GM18907 (cell line): ENCODE measurements around the gene LMO2.

Source experiments
- ATAC-seq: cut with Tn5 transposase; IDR thresholded peaks from one replicate; pipeline ENCODE4 v1.9.1; 2021; ENCODE audit warnings: mild to moderate bottlenecking, moderate library complexity; ENCODE audit not compliant: unreplicated experiment

LMO2 gene

DNA sequence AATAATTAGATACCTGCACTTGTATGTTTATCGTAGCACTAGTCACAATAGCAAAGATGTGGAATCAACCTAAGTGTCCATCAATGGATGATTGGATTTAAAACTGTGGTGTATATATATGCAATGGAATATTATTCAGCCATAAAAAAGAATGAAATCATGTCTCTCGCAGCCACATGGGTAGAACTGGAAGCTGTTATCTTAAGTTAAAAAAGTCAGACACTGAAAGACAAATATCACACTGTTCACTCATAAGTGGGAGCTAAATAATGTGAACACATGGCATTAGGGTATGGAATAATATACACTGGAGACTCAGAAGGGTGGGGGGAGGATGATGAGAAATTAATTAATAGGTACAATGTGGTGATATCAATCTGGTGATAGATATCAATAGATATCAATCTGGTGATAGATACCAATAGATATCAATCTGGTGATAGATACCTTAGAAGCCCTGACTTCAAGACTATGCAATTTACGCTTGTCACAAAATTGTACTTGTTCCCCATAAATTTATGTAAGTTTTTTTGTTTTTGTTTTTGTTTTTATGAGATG is 2.0 kb downstream of the LMO2 start:
- ATAC-seq, result no peak

DNA sequence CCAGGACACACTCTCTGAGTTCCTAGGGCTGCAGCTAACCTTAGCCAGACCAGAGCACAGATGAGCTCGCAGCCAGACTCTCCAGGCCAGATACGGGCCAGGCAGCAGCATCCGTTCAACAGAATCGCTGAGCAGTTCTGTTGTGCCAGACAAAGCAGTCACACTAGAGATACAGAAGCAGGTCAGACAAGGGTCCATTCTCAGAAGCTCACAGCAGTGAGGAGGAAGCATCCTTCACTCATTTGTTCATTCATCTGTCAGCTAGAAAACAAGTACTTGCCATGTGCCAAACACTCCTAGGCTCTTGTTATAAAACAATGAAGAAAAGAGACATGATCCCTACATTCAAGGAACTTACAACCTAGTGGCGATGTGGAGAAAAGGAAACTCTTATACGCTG is 2.6 kb downstream of the LMO2 start:
- ATAC-seq, result no peak

DNA sequence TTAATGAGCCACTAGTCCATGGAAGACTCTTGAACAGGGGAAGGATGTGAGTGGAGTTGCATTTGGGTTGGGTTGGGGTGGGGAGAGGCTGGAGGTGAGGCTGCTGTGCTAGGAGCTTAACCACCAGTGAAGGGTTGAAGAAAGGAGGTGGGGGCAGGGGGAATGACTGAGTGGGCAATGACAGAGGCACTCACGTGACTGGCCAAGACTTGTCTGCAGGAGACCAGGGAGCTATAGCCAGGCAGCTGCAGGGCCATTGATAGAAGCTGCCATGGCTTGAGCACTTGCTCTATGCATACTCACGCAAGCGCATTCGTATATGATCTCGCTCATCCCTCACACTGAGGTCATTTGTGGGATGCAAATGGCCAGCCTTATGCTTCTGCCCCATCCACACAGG is 4.0 kb downstream of the LMO2 start:
- no peak for ATAC-seq

DNA sequence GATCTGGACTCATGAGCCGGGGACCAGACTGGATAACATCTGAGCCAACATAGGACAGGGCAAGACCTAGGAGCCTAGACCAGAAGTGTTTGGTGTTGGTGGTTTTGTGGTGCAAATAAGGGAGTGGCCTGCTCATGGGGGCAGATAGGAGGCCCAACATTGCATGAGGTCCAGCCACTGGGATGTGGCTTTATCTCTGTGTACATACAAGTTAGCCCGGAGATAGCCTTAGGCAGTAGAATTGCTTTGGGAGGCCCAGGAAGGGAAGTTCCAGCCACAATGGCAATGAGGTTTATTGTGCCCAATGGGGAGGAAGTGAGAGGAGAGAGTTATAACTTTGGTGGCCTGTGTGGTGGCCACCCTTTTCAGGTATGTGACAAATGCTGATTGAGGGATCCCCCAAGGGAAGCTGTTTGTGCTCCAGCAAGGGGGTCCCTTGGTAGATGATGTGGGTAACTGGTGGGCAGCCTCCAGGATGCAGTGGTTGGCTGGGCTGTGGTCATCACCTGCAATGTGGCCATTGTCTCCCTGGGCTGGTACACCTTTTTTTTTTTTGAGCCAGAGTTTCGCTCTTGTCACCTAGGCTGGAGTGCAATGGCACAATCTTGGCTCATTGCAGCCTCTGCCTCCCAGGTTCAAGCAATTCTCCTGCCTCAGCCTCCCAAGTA is 6.4 kb downstream of the LMO2 start:
- no peak for ATAC-seq

DNA sequence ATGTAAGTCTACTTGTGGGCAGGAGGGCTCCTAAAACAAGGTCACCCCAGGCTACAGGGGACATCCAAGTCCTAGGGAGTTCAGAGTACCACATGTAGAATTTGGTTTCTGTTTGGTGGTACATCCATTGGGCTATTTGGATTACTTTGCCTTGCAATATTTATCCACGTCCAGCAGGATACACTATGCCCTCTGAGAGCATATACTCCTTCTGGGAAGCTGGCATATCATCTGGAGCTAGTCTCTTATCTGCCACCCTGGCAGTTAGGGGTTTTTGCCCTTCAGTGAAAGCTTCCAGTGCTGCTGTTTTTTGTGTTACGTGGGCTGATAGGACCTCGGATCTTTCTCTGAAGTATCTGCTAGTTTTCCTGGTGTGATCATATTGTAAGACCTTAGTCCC is 7.3 kb downstream of the LMO2 start:
- ATAC-seq, result no peak

DNA sequence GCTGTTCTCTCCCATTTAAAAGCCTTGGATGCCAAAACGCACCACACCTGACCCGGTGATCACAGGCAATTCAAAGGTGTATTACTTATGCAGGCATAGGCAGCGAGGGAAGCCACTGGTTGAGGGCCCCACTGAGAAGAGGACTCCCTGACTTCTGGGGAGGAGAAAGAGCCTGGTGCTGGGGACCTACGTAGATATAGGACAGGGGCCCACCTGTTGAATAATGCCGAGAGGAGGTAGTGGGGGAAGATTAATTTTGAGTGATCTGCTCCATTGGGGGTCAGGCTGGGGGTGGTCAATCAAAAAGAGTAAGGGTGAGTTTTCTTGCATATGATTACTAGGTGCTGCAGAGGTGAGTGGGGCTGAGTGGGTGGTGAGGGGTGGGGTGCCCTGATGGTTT is 7.8 kb downstream of the LMO2 start:
- ATAC-seq, result no peak

GRCh38 chr11:33881651-33882503 is 10.0 kb downstream of the LMO2 start:
- ATAC-seq, result no peak

GRCh38 chr11:33880979-33881378 is 10.9 kb downstream of the LMO2 start:
- ATAC-seq, result no peak

- ATAC-seq, result no peak
These were observed 12.5 kb downstream of the LMO2 start for GRCh38 chr11:33879375-33879774.

DNA sequence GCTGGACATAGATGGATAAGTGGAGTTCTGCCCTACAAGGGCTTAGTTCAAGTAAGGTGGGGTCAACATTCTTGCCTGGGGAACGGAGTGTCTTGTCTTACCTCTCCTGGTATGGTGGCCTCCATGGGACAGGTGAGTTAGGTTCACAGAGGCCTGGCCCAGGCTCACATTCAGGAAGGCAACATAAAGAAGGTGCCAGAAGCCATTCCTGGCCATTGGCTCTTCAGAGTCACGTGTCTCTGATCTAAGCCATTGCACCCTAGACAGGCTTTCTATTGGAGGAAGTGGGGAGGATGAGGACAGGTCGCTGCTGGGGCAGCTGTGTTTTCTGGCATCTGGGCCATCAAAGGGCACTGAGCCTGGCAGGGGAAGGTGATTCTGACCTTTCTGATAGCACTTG is 14.8 kb downstream of the LMO2 start:
- ATAC-seq, result no peak

DNA sequence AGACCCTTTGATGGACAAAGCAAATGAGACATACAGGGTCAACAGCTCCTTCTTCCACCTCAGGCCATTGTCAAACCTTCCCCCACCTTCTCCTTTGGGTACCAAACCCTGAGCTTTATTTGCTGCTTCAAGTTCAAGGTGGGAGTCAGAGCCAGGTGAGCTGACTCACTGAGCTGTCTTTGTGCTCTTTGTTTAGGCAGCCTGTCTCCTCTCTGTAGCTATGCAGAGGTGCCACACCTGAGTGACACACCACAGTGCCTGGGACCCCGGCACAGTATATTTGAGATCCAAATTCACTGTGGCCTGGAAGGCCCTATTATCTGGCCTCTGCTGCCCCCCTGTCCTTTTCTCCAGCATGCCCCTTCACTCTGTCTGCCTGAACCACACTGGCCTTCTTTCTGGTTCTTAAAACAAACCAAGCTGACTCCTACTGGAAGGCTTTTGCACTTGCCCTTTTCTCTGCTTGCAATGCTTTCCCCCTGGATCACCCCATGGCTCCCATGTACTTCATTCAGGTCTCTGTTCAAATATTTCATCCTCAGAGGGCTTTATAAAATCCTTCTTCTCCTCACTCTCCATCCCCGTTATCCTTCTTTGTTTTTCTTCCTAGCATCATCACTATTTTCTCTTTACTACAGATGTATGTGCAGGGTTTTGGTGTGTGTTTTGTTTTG is 16.1 kb downstream of the LMO2 start:
- no peak for ATAC-seq

- ATAC-seq, result no peak
These were observed 16.9 kb downstream of the LMO2 start for GRCh38 chr11:33874910-33875490.

- ATAC-seq, result no peak
These were observed 17.4 kb downstream of the LMO2 start for GRCh38 chr11:33874433-33874832.

DNA sequence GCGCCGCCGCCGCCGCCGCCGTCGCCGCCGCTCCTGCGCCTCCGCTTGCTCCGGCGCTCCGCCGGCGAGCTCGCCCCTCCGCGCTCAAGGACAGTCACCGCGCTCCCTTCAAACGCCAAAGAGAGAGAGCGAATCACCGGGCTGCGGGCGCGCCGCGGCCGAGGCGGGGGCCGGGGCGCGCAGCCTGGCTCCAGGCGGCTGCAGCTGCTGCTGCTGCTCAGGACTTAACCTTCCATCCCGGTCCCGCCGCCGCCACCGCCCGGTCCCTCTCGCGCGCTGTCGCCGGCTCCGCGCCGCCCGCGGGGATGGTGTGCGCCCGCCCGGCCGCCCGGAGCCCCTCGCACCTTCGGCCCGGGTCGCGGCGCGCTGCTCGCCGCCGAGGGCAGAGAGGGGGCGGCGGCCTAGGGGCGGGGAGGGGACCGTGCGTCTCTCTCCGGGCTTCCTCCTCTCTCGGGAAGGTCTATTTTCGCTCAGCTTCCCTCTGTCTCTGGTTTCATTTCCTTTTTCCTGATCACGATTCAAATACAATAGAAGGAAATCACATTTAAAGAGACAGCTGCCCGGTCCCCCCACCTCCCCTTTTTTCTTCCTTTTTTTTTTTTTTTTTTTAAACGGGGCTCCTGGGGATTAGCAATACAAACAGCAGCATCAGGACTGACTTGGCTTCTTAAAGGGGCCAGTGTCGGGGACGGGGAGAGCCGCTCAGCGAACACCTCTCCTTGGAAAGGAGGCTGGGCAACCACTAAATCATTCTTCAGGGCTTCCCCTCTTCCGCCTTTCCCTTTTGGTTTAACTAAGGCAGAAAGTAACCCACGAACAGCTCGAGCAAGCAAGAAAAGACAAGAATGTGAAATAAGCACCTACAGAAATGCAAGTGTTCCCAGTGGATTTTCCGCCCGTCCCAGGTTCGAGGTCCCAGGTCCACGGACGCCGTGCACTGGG is 22.1 kb downstream of the LMO2 start:
- ATAC-seq, result no peak

DNA sequence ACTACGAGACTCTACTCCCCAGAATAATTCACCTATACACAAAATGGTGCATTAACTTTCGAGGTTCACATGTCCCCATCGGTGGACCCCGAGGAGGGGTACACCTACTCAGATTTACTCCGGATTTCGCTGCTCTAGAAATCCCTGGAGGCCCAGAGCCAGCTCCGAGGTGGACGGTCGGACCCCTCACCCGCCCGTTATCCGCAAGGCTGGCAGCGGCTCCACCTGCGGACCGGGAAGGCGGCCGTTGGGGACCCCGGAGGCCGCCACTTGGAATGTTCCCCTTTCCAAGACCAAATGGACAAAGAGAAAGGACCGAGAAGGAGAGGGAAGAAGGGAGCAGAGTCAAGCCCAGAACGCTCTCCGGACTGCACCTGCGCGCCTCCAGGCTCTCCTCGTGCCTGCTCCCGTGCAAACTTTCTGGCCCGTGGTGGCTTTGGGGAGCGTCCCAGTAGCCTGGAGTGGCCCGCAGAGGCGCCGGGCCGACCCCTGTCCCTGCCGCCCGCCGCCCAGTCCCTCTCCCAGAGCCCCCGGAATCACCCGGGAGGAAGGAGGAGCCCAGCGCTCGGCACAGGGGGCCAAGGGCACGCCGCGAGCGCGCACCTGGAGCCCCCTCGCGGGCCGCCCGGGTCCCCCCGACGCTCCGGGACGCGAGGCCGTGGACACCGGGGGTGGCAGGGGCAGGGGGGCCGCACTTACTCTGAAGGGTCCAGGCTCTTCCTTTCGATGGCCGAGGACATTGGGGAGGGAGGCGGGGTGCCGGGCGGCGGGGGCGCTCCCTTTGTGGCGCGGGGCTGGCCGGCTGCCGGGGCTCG is 23.0 kb downstream of the LMO2 start:
- ATAC-seq, result no peak

DNA sequence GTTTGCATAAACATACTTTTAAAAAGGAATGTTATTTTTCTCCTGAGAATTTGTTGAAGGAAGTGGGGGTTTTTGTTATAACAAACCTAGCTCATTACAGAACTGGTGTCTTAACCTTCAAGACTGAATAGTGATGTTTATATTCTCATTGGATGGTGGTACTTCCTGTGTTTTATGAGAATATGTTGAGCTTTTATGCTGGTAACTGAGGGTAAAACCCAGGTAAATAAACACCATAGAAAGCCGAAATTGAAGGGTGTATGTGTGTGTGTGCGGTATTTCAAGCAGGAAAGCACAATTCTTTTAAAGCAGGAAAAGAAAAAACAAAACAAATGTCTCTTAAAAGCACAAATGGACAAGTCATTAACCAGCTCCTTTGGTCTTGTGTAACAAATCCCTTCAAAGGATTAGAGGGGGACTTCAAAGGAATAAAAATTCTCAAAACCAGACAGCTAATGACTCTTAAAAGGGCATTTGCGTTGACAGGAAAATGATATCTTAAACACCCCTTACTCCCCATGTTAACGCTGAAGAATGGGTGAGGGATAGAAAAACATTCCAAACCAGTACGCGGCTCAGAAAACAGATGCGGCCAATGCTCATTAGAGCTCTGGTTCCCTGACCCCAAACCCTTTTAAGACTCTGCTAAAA is 23.8 kb downstream of the LMO2 start:
- ATAC-seq, result no peak

DNA sequence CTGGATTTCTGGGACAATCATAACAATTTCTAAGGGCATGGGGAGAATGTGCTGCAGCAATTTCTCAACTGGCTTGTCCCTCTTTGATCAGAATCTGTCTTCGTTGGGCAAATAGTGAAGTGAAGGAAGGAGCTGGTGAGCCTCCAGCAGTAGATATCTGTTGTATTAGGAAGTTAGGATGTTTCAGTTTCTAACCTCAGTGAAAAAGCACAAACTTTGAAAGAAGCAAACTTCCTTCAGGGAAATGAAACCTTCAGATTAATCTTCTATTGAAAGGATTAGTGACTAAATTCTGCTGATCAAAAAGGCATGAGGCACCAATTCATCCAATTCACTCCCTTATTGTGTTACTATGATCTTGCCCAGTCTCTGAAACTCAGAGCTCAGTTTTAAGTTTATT is 24.3 kb downstream of the LMO2 start:
- ATAC-seq, result no peak

- no peak for ATAC-seq
These were observed 24.9 kb downstream of the LMO2 start for GRCh38 chr11:33866936-33867335.

DNA sequence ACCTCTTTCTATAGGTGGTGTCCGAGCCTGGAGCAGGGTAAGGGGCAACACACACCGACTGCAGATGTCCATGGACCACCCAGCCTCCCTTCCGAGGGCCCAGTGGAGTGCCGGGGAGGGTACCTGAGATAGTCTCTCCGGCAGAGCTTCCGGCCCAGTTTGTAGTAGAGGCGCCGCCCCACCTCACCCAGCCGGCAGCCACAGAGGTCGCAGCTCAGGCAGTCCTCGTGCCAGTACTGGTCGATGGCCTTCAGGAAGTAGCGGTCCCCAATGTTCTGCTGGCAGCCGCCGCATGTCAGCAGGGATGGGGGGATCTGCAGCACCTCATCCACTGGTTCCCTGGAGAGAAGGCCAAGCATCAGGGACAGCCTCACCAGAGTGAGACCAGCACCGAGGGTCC is 27.4 kb downstream of the LMO2 start:
- ATAC-seq, result no peak
